ENCODE data around the gene CLEC11A. TPM values are rescaled to one million over a fixed set of nuclear protein-coding genes. Genes with fewer than 3 reads are reported as not detected.

The CLEC11A gene
- total RNA-seq, 1 donor from 2014 or later, result 6.0 TPM

DNA sequence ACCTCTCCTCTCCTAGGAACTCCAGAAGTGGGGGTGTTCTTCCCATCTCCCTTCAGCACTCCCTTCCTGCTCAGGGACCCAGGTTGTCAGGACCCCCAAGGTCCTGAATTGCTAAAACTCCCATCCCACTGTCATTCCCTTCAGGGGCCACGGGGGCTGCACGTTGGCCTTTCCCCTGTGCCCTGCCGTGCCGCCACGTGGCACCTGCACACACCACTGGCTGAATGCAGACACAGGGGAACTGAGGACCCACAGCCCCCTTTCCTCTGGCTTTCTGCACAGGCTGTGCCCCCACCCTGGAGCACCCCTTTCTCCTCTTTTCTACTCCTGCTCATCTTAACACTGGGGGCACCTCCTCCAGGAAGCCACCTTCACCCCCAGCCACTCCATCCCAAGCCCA, 12.6 kb upstream of the CLEC11A start:
- no peak overlapping the region for H3K27ac Mint-ChIP-seq (ENCODE audit: unreplicated experiment)
- no peak for DNase-seq (ENCODE audit: extremely low spot score, unreplicated experiment)
- TF ChIP-seq, protein P1, sequence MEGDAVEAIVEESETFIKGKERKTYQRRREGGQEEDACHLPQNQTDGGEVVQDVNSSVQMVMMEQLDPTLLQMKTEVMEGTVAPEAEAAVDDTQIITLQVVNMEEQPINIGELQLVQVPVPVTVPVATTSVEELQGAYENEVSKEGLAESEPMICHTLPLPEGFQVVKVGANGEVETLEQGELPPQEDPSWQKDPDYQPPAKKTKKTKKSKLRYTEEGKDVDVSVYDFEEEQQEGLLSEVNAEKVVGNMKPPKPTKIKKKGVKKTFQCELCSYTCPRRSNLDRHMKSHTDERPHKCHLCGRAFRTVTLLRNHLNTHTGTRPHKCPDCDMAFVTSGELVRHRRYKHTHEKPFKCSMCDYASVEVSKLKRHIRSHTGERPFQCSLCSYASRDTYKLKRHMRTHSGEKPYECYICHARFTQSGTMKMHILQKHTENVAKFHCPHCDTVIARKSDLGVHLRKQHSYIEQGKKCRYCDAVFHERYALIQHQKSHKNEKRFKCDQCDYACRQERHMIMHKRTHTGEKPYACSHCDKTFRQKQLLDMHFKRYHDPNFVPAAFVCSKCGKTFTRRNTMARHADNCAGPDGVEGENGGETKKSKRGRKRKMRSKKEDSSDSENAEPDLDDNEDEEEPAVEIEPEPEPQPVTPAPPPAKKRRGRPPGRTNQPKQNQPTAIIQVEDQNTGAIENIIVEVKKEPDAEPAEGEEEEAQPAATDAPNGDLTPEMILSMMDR (IDR thresholded peaks at IDR 0.05), result no peak
- no peak overlapping the region for H3K4me3 Mint-ChIP-seq (ENCODE audit: unreplicated experiment)
- no peaks in the 10 kb centered on the region for H3K36me3 Mint-ChIP-seq (ENCODE audit: unreplicated experiment)
- no peaks in the 10 kb centered on the region for H3K4me1 Mint-ChIP-seq (ENCODE audit: unreplicated experiment)
- no peaks in the 10 kb centered on the region for H3K9me3 Mint-ChIP-seq (ENCODE audit: unreplicated experiment)
- peaks cover 3% of the 10 kb centered on the region for H3K27me3 Mint-ChIP-seq (ENCODE audit: unreplicated experiment)

DNA sequence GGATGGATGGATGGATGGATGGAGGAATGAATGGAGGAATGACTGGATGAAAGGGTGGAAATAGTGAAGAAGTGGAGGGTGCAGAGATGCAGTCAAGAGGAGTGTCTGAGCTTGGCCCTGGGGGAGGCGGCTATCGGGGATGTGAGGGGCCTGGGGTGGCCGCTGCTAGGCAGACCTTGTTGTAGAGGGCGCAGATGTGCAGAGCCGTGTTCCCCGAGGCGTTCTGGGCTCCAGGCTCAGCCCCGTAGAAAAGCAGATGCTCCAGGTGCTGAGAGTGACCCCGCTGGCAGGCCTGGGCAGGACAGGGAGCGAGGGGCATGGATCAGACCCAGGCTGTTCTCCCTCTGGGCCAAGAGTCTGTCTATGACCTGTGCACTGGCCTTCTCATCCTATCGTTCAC, 12.0 kb upstream of the CLEC11A start:
- no peak for DNase-seq (ENCODE audit: extremely low spot score, unreplicated experiment)
- TF ChIP-seq, protein P1 (IDR thresholded peaks at IDR 0.05), result no peak
- H3K36me3 Mint-ChIP-seq (ENCODE audit: unreplicated experiment), result no peaks in the 10 kb centered on the region
- H3K27ac Mint-ChIP-seq (ENCODE audit: unreplicated experiment), result no peak overlapping the region
- H3K9me3 Mint-ChIP-seq (ENCODE audit: unreplicated experiment), result no peaks in the 10 kb centered on the region
- peaks cover 3% of the 10 kb centered on the region for H3K27me3 Mint-ChIP-seq (ENCODE audit: unreplicated experiment)
- no peaks in the 10 kb centered on the region for H3K4me1 Mint-ChIP-seq (ENCODE audit: unreplicated experiment)
- H3K4me3 Mint-ChIP-seq (ENCODE audit: unreplicated experiment), result no peak overlapping the region

DNA sequence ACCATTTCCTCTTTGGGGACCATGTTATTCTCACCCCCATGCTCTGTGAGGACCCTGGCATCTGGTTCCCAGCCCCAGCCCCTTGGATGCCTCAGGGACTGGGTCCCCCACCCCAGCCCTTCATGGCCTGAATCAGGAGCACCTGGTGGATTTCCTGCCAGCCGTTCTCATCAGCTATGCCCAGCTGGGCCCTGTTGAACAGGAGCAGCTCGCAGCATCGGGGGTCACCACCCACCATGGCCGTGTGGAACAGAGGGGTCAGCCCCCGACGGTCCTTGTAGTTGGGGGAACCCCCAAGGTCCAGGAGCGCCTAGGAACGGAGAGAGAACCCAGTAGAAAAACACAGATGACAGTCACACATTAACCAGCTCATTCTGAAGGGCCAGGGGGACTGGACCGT, 11.4 kb upstream of the CLEC11A start:
- no peaks in the 10 kb centered on the region for H3K36me3 Mint-ChIP-seq (ENCODE audit: unreplicated experiment)
- H3K9me3 Mint-ChIP-seq (ENCODE audit: unreplicated experiment), result no peaks in the 10 kb centered on the region
- no peak overlapping the region for H3K4me3 Mint-ChIP-seq (ENCODE audit: unreplicated experiment)
- H3K27ac Mint-ChIP-seq (ENCODE audit: unreplicated experiment), result no peak overlapping the region
- H3K27me3 Mint-ChIP-seq (ENCODE audit: unreplicated experiment), result peaks cover 3% of the 10 kb centered on the region
- no peak for DNase-seq (ENCODE audit: extremely low spot score, unreplicated experiment)
- TF ChIP-seq, protein P1 (IDR thresholded peaks at IDR 0.05), result no peak
- no peaks in the 10 kb centered on the region for H3K4me1 Mint-ChIP-seq (ENCODE audit: unreplicated experiment)

DNA sequence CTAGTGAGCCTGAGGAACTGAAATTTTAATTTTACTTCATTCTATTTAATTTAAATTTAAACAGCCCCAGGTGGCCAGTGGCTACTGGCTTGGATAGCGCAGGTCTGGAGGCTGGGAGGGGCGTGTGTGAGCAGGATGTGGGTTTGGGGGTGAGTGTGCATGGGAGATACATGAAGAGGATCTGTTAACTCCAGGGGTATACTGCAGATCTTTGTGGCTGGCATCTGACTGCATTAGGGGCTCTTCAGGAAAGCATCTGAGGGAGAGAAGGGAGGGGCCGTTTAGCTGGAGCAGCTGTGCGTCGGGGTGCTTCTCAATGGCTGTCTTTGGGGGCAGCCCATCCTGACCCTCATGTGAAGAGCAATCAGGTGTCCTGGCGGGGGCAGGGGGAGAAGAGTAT, 10.3 kb upstream of the CLEC11A start:
- Mint-ChIP-seq H3K9me3 (ENCODE audit: unreplicated experiment) (no peaks in the 10 kb centered on the region), H3K4me3 (ENCODE audit: unreplicated experiment) (no peak overlapping the region), H3K36me3 (ENCODE audit: unreplicated experiment) (no peaks in the 10 kb centered on the region), H3K27me3 (ENCODE audit: unreplicated experiment) (peaks cover 7% of the 10 kb centered on the region), H3K27ac (ENCODE audit: unreplicated experiment) (no peak overlapping the region), H3K4me1 (ENCODE audit: unreplicated experiment) (no peaks in the 10 kb centered on the region)
- TF ChIP-seq, protein P1 (IDR thresholded peaks at IDR 0.05), result no peak
- DNase-seq (ENCODE audit: extremely low spot score, unreplicated experiment), result no peak

DNA sequence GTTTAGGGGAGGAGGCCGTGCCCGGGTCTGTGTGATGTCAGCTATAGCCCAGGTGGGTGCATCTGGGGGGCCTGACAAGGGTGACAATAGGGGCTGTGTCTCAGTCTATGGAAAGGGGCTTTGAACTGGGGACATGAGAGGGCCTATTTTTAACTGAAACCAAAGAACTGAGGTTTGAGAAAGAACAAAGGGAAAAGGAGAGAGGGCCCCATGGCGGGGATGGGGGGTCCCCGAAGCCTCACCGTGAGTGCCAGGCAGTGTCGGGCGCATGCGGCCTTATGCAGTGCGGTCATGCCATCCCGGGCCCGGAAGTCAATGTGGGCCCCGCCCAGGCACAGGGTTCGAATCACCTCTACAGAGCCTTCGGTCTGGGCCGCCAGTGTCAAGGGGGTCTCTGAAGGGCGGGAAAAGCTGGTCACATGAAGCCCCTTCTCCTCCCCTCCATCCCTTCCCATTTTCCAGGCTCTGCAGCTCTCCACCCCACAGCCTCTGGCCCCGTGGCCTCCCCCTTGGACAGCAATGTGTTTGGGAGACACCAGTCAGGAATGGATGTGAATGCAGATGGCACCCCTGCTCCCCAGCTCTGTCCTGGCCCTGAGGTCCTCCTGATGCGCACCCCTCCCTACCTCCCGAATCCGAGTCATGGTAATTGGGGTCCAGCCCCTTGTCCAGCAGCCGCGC, 9.5 kb upstream of the CLEC11A start:
- no peak for DNase-seq (ENCODE audit: extremely low spot score, unreplicated experiment)
- Mint-ChIP-seq H3K4me1 (ENCODE audit: unreplicated experiment) (no peaks in the 10 kb centered on the region), H3K36me3 (ENCODE audit: unreplicated experiment) (no peaks in the 10 kb centered on the region), H3K27ac (ENCODE audit: unreplicated experiment) (no peak overlapping the region), H3K27me3 (ENCODE audit: unreplicated experiment) (peaks cover 8% of the 10 kb centered on the region), H3K4me3 (ENCODE audit: unreplicated experiment) (no peak overlapping the region), H3K9me3 (ENCODE audit: unreplicated experiment) (no peaks in the 10 kb centered on the region)
- TF ChIP-seq, protein P1 (IDR thresholded peaks at IDR 0.05), result no peak

All from osteocyte (in vitro differentiated cells).